Muscle of back (tissue), 11 donors: ENCODE data around the gene AP1S1. TPM values are rescaled to one million over a fixed set of nuclear protein-coding genes. Genes with fewer than 3 reads are reported as not detected.

Experiments used
- DNase-seq, 3 donors: peaks; one replicate each; pipeline versions ENCODE4 v3.0.0 to v3.0.0-alpha.2; 2013
- polyA plus RNA-seq, 10 donors: library from polyadenylated mRNA; unstranded; fragments of 120-200 nt; gene quantifications; one replicate each; pipeline ENCODE4 v1.2.1, GENCODE V29; 2013; ENCODE audit not compliant: insufficient read length in 10 of 10

The AP1S1 gene
- polyA plus RNA-seq, 10 donors: 17.0 to 43.3 (median 22.1) TPM

DNA sequence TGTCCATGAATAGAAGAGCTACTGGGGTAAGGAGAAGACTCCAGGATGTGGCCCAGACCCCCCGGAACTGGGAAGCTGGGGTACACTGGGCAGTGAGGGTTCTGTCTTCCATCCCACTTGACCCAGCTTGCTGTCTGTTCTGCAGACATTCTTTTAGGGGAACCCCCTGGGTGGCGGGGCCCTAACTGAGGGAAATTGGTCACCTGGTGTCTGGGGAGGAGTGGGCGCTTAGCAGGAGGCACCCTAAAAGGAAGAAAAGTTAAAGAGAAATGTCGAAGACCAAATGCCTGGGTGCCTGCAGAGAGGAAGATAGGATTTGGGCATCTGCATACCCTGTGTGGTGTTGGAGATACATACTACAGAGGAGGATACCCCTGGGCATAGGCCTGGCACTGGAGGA, 1.0 kb downstream of the AP1S1 start:
- no peak for DNase-seq

DNA sequence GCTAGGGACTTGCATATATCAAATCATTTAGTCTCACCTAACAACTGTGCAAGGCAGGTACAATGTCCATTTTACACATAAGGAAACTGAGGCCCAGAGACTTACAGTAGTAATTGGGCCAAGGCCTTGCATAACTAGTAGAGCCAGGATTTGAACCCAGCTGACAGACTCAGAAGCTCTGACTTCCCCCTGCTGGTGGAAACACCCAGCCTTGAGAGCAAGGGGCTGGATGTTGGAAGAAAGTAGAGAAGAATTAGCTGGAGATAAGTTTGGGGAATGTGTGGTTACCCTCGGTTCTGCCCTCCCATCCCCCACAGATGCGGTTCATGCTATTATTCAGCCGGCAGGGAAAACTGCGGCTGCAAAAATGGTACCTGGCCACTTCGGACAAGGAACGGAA, 2.0 kb downstream of the AP1S1 start:
- no peak for DNase-seq

DNA sequence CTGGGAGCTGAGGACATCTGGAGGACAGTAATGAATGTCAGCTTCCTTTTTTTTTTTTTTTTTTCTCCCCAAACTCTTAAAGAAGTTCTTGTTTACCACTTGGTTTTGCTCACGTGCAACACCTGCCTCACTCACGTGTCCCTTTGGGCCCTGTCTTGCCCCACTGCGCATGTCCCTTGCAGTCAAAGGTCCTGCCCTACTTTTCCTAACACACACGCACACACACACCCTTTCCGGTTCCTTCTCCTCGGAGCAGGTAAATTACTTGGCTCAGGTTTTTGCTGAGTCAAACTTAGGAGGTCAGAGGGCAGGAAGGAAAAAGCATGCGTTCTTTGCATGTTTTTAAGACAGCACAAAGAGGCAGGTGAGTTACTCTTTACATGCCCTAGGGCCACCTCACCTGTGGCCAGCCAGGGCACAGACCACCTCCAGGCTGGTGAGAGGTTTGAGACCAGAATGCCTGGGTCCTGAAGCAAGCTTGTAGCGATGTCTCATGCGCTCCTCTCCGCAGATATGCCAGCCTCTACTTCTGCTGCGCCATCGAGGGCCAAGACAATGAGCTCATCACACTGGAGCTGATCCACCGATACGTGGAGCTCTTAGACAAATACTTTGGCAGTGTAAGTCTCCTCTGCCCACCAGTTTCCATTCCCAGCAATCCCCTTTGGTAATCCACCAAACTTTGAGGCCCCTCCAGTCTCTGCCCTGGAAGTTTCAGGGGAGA, 2.8 kb downstream of the AP1S1 start:
- no peak for DNase-seq

DNA sequence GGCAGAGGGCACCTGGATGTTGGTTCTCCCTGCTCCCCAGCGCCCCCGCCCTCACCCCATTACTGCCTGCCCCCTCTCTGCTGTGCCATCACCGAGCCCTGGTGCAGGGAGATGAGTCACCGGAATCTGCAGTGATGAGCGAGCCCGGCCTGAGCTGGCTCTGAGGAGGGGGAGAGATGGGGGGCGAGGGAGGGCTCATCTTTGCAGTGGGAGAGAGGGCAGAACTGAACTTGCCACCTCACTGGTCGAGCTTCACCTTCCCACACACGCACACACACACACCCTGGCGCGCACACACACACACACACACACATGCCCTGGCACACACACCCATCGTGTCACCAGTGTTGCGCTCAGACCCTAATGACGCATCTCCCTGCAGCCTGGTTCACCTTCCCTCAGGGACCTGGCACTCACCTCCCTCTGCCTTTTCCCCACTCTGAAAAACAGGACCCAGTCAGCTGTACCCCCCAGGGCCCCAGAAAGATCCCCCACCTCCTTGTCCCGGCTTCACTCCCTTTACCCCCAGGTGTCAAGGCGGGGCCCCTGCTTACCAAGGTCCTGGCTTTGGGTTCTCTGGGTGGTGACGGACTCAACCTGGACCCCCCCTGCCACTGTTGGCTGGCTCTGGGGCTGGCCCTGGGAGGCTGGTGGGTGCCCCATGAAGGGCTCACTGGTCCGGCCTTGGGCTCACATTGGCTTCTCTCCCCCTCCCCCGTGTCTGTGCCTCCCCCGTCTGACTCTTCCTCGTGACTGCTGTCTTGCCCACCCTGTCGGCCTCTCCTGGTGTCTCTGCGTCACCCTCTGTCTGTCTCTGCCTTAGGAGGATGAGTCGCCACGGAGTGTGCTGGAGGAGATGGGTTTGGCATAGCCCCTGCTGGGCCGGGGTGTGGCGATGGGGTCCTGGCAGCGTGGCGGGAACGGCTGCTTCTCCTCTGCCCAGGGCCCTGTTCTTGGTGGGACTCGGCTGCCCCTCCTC, 5.7 kb downstream of the AP1S1 start:
- DNase-seq: no peak

DNA sequence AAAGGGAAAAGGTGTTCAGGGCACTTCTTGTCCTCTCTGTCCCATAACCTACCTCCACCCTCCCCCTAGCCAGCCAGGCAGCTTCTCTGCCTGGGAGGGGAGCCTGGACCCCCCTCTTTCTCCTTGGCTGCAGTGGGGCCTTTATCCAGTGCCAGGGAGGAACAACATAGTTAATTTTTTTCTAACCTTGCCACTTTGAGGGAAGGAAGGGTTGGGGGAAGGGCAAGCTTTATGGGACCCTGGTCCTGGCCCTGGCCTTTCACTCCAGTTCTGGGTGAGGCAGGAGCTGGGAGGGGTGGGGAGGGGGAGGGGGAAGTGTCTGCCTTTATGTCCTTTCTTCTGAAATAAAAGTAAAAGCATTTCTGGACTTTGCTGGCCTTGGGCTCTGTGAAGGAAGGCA, 6.6 kb downstream of the AP1S1 start:
- no peak for DNase-seq

DNA sequence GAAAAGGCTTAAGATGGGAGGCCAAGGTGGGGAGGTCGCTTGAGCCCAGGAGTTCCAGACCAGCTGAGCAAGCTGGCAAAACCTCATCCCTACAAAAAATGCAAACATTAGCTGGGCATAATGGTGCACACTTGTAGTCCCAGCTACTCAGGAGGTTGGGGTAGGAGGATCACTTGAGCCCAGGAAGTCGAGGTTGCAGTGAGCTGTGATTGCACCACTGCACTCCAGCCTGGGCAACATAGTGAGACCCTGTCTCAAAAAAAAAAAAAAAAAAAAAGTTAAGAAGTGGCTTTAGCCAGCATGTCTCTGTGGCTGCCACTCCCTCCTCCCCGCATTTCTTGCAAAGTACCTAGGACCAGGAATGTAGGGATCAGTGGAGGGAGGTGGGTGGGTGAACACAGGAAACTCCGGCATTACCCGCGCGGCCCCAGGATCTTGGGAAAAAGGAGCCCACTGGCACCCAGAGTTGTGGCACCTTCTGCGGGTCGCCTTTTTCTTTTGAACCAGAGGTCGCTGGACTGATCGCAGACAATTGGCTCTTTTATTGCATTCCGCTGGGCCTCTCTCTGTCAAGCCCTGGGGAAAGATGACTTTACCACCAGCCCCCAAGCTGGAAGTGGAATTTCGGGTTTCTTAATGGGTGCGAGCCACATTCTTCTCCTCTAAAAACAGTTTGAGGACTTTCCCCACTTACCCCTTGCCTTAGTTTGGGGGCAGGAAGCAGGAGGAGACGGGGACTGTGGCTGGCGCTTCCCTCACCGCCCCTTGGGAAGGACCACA, 7.6 kb downstream of the AP1S1 start:
- no peak for DNase-seq

DNA sequence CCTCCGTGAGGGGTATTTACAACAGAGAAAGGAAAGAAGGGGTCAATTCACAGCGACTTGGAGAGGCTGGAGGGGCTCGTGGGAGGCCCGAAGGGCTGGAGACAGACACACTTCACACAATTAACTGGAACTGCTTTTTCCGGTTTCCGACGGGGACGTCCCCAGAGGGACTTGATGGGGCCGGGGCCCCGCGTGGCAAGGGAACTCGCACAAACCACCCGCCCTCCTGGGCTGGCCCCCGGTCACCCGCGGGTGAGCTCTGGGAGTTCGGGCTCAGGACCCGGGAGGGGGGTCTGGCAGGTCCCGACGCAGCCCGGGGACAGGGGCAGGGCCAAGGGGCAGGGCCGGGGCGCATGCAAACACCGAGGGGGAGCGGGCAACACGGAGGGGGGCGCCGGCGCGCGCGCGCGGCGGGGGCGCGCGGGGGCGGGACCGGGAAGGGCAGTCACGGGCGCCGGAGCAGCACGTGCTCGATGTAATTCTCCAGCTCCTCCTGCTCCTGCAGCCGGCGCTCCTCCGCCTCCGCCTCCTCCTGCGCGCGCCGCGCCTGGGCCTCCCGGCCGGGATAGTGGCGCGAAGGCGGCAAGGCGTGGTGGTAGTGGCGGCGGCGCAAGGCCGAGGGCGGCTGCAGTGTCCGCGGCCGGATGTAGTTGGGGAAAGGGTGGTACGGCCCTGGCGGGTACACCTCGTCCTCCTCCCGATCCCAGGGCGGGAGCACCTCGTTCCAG, 8.4 kb downstream of the AP1S1 start:
- DNase-seq: peak in 1 of 3 donors; percentile 63

DNA sequence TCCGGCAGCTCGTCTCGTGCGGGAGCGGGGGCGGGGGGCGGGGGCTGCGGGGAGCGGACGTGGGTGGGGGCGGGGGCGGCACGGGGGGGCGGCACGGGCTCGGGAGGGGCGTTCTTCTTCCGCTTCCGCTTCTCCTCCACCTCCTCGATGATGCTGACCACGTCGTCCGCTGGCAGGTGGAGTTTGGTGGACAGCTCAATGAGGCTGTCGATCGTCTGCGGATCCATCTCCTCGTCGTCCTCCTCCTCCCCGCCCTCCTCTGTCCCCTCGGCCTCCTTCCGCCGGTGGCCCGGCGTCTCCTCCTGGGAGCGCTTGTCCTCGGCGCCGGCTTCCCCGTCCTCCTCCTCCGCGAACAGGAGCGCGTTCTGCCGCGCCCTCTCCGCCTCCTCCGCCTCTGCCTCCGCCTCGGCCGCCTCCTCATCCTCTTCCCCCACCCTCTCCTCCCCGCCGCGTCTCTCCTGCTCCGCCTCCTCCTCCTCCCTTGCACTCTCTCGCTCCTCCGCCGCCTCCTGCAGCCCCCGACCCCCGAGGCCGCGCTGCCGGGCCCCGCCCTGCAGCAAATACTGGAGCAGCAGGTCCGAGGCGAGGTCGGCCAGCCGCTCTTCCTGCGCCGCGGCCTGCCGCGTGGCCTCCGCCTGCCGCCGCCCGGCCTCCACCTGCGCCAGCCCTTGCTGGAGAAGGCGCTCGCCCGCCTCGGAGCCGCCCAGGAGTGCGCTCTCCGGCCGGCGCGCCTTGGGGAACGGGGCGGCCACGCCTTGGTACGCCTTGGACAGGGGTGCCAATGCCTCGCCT, 9.2 kb downstream of the AP1S1 start:
- DNase-seq: no peak

DNA sequence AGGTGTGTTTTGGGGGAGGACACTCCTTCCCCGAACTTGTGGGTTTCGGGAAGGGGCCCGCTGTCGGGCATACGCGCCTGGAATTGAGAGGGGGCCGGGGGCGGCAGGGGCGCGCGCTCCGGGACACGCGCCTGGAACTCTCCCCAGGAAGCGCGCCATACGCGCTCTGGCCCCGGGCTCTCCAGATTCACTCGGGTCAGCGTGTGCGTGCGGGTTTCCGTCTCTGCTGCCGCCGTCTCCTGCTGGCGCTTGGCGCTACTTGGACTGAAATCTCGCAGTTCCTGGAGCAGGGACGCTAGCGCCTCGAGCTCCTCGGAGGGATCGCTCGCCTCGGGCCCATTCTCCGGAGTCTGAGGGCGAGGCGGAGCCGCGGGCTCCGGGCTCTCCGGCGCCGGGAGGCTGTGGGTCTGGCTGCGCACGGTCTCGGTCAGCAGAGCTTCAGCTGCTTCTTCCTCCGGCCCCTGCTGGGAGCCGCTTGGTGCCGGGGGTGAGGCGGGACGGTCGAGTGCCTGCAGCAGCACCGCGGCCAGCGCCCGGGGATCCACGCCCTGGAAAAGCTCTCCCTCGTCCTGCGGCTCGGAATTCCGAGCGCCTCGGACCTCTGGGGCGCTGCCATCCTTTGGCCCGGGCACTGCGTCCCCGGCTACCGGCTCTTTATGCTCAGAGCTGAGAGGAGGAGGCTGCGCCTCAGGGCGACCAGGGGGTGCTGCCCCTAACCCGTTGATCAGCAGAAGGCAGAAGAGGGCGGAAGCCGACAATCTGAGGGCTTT, 10.0 kb downstream of the AP1S1 start:
- peak in 1 of 3 donors; percentile 71 for DNase-seq

DNA sequence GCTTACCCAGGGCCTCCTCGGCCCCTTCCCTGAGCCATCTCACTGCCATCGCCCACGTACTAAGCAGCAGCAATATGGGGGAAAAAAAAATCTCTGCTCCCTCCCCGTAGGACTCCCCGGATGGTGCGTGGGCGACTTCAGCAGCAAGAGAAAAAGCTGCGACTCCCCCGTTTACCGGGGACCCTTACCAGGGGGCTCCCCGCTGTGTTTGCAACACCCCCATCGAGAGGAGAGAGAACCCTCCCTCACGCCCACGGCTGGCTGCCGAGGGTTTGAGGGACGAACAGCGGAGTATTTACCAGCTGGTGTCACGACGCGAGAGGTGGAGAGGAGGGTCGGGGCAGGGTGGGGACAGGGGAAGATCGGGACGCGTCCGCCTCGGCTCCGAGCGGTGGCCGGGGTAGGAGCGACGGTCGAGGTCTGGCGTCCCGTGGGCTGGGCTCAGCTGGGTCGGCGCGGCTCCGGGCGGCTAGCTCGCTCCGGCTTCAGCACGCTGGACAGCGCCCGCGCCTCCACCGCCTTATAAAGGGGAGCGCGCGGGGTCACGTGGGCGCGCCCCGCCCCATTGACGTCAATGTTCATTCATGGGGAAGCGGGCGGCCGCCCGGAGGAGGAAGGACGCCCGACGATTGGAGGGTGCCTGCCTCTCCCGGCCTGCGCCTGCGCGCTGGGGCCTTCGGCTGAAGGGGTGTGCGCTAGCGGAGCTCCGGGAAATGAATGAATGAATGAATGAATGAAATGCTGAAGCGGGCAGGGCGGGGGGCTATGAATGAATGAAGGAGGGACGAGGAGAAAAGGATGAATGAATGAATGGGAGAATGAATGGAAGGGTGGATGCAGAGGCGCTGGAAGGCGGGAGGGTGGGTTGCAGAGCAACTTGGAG, 11.0 kb downstream of the AP1S1 start, which contains the start of gene VGF:
VGF (minus strand) TSS at position 495 of the 883 bp plus-strand sequence. CDS start 726 bp downstream, outside the sequence.
- peak; percentile 92 to 95 (median 92) for DNase-seq

DNA sequence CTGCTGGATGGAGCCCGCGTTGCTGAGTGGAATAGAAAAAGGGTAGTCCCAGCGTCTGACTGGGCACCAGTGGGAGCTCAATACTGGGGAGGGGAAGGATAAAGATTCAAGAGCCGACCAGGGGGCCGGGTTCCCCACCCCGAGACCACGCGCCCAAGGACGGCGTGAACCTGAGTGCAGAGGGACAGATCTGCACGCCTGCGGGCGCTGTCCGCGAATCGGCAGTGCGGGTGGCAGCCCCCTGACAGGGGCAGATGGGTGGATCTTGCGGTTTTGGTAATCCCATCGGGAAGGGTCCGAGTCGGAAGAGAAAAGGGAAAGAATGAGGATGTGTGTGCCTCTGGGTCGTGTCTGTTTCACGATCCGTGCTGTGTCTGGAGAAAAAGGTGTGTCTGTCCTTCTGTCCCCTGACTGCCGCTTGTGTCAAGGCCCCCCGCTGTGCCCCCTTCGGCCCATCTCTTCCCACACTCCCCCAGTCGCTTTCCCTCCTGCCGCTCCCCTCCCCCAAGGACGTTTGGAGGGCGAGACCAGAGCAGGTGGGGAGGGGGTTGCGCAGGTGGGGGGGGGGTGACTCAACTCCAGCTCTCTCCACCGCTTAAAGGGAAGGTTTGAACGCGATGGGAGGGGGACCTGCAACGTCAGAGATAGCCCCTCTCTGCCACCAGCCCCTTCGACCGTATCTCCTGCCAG, 11.8 kb downstream of the AP1S1 start:
- no peak for DNase-seq

DNA sequence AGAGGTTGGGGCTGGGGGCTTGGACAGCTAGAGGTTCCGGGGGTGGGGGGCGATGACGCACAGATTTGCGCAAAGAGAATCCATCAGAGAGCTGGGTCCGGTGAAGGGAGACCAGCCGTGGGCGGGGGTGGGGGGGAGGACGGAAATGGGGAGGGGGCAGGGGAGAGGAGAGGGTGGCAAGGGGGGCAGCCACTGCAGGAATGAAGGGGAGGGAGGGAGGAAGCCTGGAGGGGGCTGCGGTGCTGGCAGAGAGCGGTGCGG, 12.3 kb downstream of the AP1S1 start:
- no peak for DNase-seq

DNA sequence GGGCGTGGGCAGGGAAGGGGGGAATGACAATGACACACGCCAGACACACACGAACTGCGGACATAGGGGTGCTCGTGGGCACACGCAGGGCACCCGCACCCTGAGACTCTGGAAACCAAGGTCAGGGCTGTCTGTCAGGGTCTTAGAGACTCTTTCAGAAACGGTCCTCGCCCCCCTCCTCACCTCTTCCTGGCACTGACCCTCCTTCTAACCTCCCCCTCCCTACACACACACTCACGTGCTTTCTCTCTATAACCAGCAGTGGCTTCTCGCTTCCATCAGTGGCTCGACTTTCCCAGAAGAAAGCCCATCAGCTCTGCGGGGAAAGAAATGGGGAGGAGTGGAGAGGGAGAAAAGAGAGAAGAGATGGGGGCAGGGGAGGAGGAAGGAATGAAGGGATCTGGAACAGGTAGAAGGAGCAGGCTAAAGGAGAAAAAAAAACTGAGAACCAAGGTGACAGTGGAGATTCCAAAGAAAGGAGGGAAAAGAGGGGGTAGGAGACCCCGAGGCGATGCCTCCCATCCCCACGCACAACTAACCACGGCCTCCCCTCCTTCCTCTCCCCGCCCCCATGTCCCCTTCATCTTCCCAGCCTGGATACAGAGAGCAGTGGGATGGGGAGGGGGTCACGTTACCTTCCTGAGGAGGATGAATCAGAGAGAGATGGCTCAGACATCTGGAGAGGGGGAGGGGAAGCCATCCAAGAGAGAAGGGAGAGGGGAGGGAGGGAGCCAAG, 12.8 kb downstream of the AP1S1 start:
- DNase-seq: no peak

DNA sequence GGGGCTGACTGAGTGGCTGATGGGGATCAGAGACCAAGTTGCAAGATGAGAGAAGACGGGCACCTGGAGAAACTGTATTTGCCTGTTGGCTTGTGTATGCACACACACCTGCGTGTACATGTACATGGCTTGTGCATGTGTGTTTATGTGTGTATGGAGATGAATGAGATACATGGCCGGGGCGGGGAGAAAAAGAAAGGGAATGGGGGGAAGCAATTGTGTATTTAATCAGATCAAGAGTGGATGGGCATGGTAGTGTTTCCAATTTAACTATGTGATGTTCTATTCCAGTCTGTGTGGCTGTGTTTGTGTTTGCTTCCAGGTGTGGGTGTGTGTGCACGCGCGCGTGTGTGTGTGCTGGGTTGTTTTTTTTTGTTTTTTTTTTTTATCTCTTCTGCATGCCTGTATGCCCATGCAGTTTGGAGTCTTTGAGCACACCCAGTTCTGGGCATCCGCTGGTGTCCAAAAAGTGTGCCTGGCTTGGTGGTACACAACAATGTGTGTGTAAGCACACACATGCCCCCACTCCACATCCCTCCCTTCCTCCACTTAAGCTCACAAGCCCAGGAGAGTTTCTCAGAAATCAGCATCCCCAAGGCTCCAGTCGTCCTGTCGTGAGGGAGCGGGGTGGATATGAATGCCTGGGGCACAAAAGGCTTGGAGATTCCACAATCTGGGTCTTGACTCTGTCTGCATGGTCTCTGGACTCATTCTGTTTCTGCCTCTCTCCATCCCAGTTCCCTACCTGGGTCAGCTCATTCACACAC, 13.6 kb downstream of the AP1S1 start:
- DNase-seq: no peak

DNA sequence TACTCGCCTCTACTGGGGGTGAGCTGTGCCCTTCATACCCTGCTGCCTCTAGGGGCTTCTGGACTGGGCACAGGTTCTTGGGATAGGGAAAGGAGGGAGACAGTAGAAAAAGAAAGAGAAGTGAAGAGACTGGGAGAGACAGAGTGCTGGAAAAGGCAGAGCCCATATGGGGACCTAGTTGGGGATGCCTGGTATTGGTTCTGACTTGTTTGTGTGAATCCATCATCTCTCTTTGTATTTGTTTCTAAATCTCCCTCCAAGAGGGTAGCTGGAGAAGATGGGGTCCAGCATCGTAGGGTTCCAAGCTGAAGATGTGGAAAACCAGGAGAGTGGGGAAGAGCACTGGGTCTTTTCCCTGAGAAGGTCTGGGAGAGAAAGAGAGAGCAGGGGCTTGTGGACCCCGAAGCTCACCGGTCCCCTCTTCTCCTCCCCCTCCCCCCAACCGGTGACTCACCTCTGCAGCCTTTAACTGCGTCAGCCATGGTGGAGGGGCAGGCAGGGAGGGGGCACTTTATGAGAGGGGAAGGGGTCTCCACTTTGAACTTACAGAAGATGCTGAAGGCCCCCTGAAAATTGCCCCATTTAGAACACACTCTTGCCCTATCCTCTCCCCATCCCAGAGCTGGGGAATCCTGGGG, 14.3 kb downstream of the AP1S1 start:
- no peak for DNase-seq
